Suprapubic skin (tissue), 4 donors: Measurements from ENCODE around the gene JPT1. TPM values are rescaled to one million over a fixed set of nuclear protein-coding genes. Genes with fewer than 3 reads are reported as not detected.
"Not testable (repeated sequence)": the region's sequence is repeated elsewhere in the genome, so short reads cannot be mapped to it uniquely, and the experiment has no call there.

Experiments used
- DNase-seq, 2 donors: peaks; one replicate each; pipeline ENCODE4 v3.0.0-alpha.2; 2019; ENCODE audit warnings: low spot score in 2 of 2
- H3K27ac ChIP-seq: fragments of 200-600 bp; sonication (generic); one replicate; pipeline ENCODE4 v1.5.1; 2019
- H3K27me3 ChIP-seq: fragments of 200-600 bp; sonication (generic); one replicate; pipeline ENCODE4 v1.5.1; 2019
- H3K36me3 ChIP-seq: fragments of 200-600 bp; sonication (generic); one replicate; pipeline ENCODE4 v1.5.1; 2019
- H3K4me1 ChIP-seq: fragments of 200-600 bp; sonication (generic); one replicate; pipeline ENCODE4 v1.5.1; 2019
- H3K4me3 ChIP-seq: fragments of 200-600 bp; sonication (generic); one replicate; pipeline ENCODE4 v1.5.1; 2019; ENCODE audit warnings: mild to moderate bottlenecking
- H3K9me3 ChIP-seq: fragments of 200-600 bp; sonication (generic); one replicate; pipeline ENCODE4 v1.5.1; 2019
- EP300 ChIP-seq: sonication (generic); formaldehyde crosslinking; IDR thresholded peaks from one replicate; pipeline ENCODE4 v1.6.1; 2017; ENCODE audit warnings: antibody characterized with exemption
- POLR2A ChIP-seq, 2 donors: fragments of 450-650 bp; IDR thresholded peaks; one replicate each; pipeline ENCODE4 v1.6.1; 2017; ENCODE audit warnings: antibody characterized with exemption in 2 of 2, mild to moderate bottlenecking in 2 of 2, moderate library complexity in 2 of 2
- POLR2AphosphoS5 ChIP-seq, 3 donors: sonication (generic); formaldehyde crosslinking; IDR thresholded peaks; one replicate each; pipeline ENCODE4 v1.6.1; 2017; ENCODE audit warnings: antibody characterized with exemption in 3 of 3
- WGBS: methylation state at CpG from one replicate; pipeline ENCODE4 v1.1.5; 2018; 5-methylcytosine and 5-hydroxymethylcytosine counted together
- total RNA-seq, 4 donors: library from RNA; depleted of rRNA; stranded (reverse); fragments of >200 nt; gene quantifications; one replicate each; pipeline ENCODE4 v1.1.0, GENCODE V29; 2016
- TF ChIP-seq, protein P1 (sequence below), 2 donors: fragments of 200-600 bp in 1 of 2; fragments of 450-650 bp in 1 of 2; sonication (generic) in 1 of 2; IDR thresholded peaks; one replicate each; pipeline ENCODE4 v1.5.1; 2016 to 2019; ENCODE audit warnings: antibody characterized with exemption in 2 of 2, mild to moderate bottlenecking in 1 of 2, moderate library complexity in 1 of 2

Gene JPT1
- total RNA-seq, 4 donors from 2014 or later: 37.9 to 55.9 (median 50.4) TPM

DNA sequence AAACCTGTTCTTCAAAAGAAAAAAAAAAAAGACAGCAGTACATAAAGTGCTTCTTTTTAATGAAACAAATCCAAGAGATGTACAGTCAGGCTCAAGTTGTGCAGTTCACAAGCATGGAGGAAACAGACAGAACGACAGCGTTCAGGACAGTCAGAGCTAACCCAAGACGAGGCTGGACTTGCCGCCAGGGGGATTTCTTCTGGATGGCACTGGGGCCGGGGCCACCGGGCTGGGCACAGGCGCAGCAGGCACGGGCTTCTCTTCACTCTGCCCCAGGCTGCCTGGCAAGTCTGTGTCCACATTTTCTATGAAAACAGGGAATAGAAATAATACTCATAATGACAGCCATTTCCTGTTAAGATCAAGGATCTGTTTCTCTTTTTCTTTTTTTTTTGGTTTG lies 18.4 kb downstream of the JPT1 start:
- DNase-seq: no peak
- peaks cover 3% of the 10 kb centered on the region for H3K36me3 ChIP-seq
- H3K27ac ChIP-seq: no peak overlapping the region
- 68% methylated on average over 8 of the region's 8 CpGs for WGBS
- no peak overlapping the region for H3K4me3 ChIP-seq
- TF ChIP-seq, protein P1, sequence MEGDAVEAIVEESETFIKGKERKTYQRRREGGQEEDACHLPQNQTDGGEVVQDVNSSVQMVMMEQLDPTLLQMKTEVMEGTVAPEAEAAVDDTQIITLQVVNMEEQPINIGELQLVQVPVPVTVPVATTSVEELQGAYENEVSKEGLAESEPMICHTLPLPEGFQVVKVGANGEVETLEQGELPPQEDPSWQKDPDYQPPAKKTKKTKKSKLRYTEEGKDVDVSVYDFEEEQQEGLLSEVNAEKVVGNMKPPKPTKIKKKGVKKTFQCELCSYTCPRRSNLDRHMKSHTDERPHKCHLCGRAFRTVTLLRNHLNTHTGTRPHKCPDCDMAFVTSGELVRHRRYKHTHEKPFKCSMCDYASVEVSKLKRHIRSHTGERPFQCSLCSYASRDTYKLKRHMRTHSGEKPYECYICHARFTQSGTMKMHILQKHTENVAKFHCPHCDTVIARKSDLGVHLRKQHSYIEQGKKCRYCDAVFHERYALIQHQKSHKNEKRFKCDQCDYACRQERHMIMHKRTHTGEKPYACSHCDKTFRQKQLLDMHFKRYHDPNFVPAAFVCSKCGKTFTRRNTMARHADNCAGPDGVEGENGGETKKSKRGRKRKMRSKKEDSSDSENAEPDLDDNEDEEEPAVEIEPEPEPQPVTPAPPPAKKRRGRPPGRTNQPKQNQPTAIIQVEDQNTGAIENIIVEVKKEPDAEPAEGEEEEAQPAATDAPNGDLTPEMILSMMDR (IDR thresholded peaks at IDR 0.05): no peak
- TF ChIP-seq EP300 (no peak), POLR2AphosphoS5 (IDR thresholded peaks at IDR 0.05) (no peak), POLR2A (IDR thresholded peaks at IDR 0.05) (no peak)
- H3K27me3 ChIP-seq: no peaks in the 10 kb centered on the region
- peaks cover 10% of the 10 kb centered on the region for H3K4me1 ChIP-seq
- H3K9me3 ChIP-seq: no peaks in the 10 kb centered on the region

DNA sequence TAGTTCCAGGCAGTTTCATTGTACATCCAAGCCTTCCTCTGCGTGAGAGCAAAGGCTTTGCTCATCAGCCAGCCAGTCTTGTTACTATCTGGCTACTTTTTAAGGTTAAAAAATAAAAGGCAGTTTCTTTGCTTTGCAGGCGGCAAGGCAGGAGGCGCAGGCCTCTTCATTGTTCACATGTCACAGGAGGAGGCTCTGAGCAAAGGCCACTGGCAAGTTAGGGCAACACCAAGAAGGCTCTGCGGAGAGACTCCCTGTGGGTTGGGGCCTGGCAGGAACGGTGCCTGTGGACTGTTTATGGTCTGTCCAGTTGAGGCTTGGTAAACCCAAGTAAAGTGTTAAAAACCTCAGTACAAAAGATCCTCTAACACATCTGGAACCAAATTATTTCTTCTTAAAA lies 18.9 kb downstream of the JPT1 start:
- TF ChIP-seq POLR2AphosphoS5 (IDR thresholded peaks at IDR 0.05) (no peak), POLR2A (IDR thresholded peaks at IDR 0.05) (no peak), EP300 (no peak)
- TF ChIP-seq, protein P1 (IDR thresholded peaks at IDR 0.05): no peak
- Histone ChIP-seq H3K4me1 (peaks cover 15% of the 10 kb centered on the region), H3K36me3 (no peaks in the 10 kb centered on the region), H3K27me3 (no peaks in the 10 kb centered on the region), H3K9me3 (no peaks in the 10 kb centered on the region), H3K27ac (no peak overlapping the region), H3K4me3 (no peak overlapping the region)
- DNase-seq: no peak
- 70% methylated on average over 5 of the region's 5 CpGs for WGBS

DNA sequence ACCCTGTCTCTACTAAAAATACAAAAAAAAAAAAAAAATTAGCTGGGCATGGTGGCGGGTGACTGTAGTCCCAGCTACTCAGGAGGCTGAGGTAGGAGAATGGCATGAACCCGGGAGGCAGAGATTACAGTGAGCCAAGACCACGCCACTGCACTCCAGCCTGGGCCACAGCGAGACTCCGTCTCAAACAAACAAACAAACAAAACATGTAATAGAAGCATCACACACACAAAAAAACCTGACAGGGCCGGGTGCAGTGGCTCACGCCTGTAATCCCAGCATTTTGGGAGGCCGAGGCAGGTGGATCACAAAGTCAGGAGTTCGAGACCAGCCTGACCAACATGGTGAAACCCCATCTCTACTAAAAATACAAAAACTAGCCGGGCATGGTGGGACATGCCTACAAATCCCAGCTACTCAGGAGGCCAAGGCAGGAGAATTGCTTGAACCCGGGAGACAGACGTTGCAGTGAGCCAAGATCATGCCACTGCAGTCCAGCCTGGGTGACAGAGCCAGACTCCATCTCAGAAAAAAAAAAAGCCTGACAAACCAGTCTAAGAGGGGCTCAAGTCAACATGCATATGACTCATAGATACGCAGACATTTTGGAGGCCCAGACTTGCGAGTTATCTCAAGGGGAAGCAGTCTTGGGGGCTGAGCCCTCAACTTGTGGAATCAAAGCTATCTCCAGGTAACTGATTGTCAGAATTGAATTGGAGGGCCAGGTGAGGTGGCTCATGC lies 20.5 kb downstream of the JPT1 start:
- not testable (repeated sequence) for H3K27ac ChIP-seq, H3K27me3 ChIP-seq, H3K4me3 ChIP-seq, H3K9me3 ChIP-seq, DNase-seq
- Histone ChIP-seq H3K4me1 (peaks cover 20% of the 10 kb centered on the region), H3K36me3 (peaks cover 14% of the 10 kb centered on the region)
- 85% methylated on average over 14 of the region's 14 CpGs for WGBS

DNA sequence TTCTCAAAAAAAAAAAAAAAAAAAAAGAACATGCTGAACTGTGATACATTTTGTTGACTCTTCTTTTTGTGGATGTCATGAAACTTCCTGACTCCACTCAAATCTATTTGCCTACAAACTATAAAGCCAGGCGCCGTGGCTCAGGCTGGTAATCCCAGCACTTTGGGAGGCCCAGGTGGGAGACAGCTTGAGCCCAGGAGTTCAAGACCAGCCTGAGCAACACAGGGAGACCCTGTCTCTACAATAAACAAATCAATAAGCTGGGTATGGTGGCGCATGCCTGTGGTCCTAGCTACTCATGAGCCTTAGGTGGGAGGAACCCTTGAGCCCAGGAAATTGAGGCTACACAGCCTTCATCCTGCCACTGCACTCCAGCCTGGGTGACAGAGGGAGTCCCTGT lies 21.3 kb downstream of the JPT1 start:
- Histone ChIP-seq H3K9me3 (no peaks in the 10 kb centered on the region), H3K4me3 (no peak overlapping the region), H3K27me3 (no peaks in the 10 kb centered on the region), H3K36me3 (peaks cover 17% of the 10 kb centered on the region), H3K27ac (no peak overlapping the region), H3K4me1 (peaks cover 20% of the 10 kb centered on the region)
- TF ChIP-seq POLR2A (IDR thresholded peaks at IDR 0.05) (no peak), POLR2AphosphoS5 (IDR thresholded peaks at IDR 0.05) (no peak), EP300 (no peak)
- TF ChIP-seq, protein P1 (IDR thresholded peaks at IDR 0.05): no peak
- no peak for DNase-seq
- 92% methylated on average over 3 of the region's 3 CpGs for whole genome bisulfite sequencing

DNA sequence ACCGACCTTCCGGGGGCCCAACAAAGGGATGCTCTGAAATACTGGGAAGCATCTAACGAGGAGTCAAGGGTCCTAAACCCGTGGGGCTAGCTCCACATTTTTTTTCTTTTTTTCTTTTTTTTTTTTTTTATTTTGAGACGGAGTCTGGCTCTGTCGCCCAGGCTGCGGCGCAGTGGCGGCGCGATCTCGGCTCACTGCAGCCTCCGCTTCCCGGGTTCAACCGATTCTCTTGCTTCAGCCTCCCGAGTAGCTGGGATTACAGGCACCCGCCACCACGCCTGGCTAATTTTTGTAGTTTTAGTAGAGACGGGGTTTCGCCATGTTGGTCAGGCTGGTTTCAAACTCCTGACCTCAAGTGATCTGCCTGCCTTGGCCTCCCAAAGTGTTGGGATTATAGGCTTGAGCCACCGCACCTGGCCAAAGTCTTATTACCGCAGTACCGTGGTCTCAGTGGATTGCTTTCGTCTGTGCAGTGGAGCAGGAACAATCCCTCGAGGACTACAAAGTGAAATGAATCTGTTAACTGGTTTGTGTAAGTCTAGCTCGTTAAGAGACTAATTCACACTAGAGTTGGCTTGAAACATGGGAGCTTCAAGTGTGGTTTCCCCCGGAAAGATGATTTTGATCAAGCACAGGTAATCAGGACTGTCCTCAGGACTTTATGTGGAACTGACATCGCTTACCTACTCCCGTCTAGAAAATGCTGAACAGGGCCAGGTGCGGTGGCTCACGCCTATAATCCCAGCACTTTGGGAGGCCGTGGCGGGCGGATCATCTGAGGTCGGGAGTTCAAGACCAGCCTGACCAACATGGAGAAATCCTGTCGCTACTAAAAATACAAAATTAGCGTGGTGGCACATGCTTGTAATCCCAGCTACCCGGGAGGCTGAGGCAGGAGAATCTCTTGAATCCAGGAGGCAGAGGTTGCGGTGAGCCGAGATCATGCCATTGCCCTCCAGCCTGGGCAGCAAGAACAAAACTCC lies 22.0 kb downstream of the JPT1 start:
- H3K4me1 ChIP-seq: peaks cover 24% of the 10 kb centered on the region
- peaks cover 17% of the 10 kb centered on the region for H3K36me3 ChIP-seq
- not testable (repeated sequence) for H3K27me3 ChIP-seq, H3K9me3 ChIP-seq, DNase-seq
- WGBS: 79% methylated on average over 38 of the region's 40 CpGs
- peak overlapping the region; percentile 87 for H3K27ac ChIP-seq
- peak overlapping the region; percentile 84 for H3K4me3 ChIP-seq
